GM21737 (cell line): ENCODE data around the gene S1PR2.
A peak's percentile ranks its signal among the peaks of the same experiment; 100 is the strongest.
"Not testable (repeated sequence)": the region's sequence is repeated elsewhere in the genome, so short reads cannot be mapped to it uniquely, and the experiment has no call there.

ENCODE experiments used
- ATAC-seq: cut with Tn5 transposase; IDR thresholded peaks from one replicate; pipeline ENCODE4 v1.9.1; 2021; ENCODE audit warnings: mild to moderate bottlenecking, moderate library complexity; ENCODE audit not compliant: unreplicated experiment

Gene S1PR2

DNA sequence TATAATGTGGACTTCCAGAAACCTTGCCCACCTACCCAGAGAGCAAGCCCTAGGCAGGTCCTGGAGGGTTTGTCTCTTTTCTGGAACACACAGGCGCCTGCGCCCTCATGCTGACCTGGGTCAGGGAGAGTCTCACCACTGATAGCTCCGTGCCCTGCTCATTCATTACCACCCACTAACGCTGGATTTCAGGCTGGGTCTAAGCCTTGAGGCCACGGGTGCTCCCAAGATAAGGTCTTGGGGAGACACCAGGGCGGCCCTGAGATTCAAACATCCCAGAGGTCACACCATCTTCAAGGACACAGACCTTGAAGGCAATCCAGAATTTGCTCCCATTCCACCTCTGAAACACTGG is 5.1 kb downstream of the S1PR2 start:
- ATAC-seq = no peak

DNA sequence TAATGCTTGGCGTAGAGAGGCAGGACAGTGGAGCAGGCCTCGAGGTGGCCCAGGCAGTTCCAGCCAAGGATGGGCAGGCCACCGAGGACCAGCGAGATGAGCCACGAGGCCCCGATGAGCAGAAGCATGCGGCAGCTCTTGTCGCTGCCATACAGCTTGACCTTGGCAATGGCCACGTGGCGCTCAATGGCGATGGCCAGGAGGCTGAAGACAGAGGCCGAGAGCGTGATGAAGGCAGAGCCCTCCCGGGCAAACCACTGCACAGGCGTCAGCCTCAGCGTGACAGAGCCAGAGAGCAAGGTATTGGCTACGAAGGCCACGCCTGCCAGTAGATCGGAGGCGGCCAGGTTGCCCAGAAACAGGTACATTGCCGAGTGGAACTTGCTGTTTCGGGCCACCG is 6.8 kb downstream of the S1PR2 start:
- no peak for ATAC-seq

DNA sequence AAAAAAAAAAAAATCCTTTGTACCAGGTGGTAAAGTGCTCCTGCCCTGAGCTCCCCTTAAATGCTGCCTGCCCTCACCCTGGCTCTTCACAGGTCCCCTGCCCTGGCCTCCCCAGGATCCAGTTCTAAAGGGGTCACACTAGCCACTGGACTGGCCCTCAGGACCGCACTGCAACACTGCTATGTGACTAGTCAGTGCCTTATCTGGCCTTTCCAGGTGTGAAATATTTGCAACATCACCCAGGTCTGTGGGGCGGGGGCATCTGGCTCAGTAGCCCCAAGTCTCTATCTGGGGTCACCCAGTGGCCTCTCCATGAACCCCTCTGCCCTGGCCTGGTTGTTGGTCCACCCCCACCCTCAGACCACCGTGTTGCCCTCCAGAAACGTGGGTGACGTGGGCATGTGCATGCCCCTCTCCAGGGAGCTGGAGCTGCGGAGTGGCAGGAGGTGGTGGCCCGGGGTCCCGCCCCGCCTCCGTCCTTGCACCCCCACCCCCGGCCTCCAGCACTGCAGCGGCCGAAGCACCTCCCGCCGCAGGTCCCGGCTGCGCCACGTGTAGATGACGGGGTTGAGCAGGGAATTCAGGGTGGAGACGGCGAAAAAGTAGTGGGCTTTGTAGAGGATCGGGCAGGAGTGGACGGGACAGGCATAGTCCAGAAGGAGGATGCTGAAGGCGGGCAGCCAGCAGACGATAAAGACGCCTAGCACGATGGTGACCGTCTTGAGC is 7.5 kb downstream of the S1PR2 start:
- ATAC-seq = no peak

DNA sequence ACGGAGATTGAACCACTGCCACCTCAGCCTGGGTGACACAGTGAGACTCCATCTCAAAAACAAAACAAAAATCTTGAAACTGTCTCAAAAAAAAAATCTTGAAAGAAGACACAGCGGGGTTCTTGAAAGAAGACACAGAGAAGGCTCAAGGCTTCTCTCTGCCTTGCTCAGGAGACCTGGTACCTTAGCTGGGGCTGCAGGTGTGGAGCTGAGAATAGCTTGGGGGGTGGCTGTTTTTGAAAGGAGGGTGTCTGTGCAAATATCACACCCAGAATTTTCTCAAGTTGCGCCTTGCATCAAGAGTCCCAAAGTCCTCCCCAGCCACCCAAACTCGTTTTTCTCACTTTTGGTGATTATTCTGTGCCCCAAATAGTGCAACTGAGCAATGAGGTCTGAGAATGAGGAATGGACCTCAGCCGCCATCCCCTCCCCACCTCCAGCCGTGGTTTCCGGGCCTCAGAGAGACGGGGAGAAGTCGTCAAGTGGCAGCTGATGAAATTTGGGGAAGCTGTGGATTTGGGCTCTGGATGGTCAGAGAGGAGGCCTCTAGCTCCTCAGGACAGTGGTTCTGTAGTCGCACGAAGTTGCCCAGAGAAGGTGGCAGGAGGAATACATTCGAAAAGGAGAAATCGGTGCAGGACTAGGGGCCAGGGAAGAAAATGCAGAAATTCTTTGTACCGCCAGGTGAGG is 8.8 kb downstream of the S1PR2 start:
- no peak for ATAC-seq

DNA sequence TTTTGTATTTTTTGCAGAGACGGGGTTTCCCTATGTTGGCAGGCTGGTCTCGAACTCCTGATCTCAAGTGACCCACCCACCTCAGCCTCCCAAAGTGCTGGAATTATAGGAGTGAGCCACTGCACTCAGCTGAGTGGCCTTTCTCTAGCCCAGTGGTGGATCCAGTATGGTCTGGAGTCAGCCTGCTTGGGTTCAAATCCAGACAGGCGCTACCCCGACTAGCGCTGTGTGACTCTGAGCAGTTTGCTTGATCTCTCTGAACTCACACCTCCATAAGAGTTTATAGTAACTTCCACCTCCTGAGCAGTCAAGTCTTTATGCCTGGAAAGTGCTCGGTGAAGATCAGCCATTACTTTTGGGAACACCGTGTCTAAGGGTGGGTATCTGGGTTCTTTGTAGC is 10.4 kb downstream of the S1PR2 start:
- no peak for ATAC-seq

DNA sequence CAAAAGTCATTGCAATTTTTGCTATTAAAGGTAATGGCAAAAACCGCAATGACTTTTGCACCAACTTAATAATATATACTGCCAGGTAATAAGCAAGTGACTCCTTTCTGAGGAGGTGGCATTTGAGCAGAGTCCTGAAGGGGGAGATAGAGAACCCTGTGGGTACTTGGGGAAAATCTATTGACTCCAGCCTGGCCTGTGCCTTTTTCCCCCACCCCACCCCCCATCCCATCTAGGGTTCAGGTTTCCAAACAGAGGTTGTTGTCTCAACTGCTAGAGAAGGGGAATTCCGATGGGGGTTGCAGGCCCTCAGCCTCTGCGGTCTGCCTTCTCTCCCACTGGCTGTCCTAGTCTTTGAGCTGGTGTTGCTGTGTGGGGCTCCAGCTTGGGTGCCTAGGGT is 11.5 kb downstream of the S1PR2 start:
- no peak for ATAC-seq

DNA sequence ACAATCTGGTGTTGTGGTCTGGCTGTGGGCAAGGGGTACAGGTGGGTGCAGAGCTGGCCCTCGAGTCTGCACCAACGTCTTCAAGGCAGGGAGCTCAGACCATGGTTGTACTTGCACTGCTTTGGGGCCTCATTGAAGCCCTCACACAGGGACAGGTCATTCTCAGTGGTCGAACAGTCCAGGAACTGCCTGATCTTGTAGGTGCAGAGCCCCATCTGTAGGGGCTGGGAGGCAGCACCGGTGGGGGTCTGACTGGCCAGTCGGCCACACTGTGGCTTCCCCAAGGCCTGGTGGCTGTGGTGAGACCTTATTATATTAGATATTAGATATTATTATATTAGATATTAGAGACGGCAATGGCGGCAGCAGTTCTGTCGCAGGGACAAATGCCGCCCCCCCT is 14.0 kb downstream of the S1PR2 start:
- no peak for ATAC-seq

DNA sequence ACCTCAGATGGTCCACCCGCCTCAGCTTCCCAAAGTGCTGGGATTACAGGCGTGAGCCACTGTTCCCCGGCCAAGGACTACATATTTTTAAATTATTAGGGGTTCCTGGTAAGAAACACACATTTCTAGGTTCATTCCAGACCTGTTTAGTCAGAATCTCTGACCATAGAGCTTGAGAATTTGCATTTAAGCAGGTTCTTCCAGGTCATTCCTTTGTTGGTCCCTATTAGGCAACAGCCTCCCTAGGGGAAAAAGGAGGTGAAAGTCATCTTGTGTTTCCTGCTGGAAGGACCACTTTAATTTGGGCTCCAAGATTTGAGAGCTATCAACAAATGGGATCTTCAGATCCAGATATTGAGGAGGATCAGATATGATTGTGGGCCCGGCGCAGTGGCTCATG is 16.3 kb downstream of the S1PR2 start:
- ATAC-seq = no peak

DNA sequence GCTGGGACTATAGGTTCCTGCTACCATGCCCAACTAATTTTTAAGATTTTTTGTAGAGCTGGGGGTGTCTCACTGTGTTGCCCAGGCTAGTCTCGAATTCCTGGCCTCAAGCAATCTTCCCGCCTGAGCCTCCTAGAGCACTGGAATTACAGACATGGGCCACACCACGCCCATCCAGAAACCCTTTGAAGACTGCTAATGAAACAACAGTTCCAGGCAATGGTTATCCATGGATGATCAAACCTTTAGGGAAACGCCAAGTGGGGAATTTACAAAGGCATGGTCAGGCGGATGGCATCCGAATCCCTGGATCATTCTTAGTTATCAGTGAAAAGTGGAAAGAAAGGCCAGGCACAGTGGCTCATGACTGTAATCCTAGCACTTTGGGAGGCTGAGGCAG is 19.4 kb downstream of the S1PR2 start:
- no peak for ATAC-seq

DNA sequence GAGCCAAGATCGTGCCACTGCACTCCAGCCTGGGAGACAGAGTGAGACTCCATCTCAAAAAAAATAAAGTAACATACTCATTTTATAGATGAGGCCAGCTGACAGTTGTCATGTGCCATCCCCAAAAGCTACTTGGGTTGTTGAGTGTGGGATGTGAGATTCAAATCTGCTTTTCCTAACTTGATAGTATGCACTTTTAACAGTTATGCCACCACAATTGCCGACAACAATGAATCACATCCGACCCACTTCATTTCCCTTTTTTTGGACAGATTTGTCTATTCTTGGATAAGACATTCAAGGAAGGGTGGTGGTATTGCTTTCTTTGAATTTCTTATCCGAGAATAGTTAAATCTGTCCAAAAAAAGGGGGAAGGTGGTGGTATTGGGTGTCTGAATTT is 20.1 kb downstream of the S1PR2 start:
- ATAC-seq = no peak

DNA sequence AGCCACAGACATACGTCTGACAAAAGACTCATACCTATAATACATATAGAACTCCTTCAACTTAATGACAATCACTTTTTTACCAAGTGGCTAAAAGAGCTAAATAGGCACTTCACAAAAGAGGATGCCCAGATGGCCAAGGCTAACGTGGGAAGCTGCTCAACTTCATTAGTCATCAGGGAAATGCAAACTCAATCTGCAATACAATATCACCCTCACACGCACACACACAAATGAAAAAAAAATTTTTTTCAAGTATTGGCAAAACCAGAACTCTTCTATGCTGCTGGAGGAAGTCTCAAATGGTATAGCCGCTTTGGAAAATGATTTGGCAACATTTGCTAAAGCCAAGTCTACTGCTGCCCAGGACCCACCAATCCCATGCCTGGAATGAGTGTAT is 21.8 kb downstream of the S1PR2 start:
- ATAC-seq = no peak

DNA sequence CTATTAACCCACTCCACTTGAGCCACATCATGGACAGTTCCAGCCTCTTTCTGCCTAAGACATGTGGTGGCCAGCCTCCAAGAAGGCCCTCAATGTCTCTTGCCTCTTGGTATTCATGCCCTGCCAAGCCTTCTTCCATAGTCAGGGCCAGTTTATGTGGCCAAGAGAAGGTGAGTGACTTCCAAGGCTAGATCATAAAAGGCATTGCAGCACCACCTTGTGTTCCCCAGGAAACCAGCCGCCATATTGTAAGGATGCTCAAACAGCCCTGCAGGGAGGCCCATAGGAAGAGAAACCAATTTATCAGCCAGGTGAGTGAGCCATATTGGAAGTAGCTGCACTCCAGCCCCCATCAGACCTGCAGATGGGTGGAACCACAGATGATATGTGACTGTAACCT is 24.1 kb downstream of the S1PR2 start:
- no peak for ATAC-seq

DNA sequence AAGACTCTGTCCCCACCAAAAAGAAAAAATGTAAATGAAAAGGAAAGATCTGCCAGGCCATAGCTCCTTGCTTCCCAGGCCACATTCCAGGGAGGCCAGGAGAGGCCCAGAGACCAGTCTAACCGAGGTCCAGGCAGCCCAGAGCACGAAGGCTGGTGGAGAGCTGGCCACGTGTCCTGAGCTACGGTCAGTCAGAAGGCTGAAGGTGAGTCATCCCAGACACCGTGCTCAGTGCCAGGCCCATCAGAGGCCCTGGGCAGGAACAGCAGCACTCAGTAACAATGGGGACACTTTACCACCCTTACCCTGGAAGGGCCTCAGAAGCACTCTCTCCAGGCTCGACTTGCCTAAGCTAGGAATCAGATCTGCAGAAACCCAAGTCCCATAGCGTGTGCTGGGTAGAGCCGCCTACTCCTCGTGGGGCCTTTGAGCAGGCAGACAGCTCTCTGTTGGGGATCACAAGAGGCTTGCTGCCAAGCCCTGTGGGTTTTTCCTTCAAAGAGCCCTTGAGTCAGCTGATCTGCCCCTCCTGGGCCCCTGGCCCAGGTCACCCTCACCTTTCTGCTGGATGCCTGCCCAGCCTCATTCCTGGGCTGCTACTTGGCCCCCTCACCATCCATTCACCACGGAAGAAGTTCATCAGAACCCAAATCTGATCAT is 24.8 kb downstream of the S1PR2 start:
- no peak for ATAC-seq

DNA sequence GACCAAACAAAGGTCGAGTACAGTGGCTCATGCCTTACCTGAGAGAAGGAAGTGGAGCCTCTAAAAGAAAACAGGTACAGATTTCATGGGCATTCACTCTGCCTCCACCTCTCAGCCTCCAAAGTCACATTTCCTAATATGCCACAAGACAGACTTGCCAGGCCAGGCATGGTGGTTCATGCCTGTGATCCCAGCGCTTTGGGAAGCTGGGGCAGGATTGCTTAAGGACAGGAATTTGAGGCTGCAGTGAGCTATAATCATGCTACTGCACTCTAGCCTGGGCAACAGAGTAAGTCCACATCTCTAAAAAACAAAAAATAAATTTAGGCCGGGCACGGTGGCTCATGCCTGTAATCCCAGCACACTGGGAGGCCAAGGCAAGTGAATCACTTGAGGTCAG is 25.5 kb downstream of the S1PR2 start:
- ATAC-seq = no peak

DNA sequence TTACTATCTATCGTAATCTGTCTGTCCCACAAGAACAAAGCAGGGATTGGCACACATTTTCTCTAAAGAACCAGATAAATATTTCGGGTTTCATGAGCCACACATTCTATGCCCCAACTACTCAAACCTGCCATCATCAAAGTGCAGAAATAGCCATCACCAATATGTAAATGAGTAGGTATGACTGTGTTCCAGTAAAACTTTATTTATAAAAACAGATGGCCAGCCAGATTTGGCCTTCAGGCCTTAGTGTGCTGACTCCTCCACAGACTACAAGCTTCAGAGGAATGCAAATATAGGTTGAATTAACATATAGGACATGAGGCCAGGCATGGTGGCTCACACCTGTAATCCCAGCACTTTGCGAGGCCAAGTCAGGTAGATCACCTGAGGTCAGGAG is 27.4 kb downstream of the S1PR2 start:
- ATAC-seq = no peak

DNA sequence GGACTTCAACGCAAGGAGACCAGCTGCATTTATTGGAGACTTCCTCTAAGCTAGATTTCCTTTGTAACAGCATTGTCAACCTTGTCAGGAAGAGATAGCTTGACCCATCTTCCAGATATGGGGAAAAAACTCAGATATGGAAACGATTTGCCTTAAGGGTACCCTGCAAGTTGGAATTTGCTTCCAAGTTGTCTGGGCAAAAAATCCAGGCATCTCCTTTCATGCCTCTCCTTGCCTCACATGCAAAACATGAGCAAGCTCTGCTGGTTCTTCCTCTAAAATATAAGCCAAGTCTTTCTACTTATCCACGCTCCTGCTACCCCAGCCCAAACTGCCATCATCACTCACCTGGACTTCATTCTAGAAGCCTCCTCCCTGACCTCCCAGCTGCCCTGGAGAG is 30.0 kb downstream of the S1PR2 start:
- no peak for ATAC-seq

DNA sequence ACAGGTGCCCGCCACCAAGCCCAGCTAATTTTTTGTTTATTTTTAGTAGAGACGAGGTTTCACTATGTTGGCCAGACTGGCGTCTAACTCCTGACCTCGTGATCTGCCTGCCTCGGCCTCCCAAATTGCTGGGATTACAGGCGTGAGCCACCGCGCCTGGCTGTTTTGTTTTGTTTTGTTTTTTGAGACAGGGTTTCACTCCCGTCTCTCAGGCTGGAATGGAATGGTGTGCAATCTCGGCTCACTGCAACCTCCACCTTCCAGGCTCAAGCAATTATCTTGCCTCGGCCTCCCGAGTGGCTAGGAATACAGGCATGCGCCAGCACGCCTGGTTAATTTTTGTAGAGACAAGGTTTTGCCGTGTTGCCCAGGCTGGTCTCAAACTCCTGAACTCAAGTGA is 31.0 kb downstream of the S1PR2 start:
- not testable (repeated sequence) for ATAC-seq

DNA sequence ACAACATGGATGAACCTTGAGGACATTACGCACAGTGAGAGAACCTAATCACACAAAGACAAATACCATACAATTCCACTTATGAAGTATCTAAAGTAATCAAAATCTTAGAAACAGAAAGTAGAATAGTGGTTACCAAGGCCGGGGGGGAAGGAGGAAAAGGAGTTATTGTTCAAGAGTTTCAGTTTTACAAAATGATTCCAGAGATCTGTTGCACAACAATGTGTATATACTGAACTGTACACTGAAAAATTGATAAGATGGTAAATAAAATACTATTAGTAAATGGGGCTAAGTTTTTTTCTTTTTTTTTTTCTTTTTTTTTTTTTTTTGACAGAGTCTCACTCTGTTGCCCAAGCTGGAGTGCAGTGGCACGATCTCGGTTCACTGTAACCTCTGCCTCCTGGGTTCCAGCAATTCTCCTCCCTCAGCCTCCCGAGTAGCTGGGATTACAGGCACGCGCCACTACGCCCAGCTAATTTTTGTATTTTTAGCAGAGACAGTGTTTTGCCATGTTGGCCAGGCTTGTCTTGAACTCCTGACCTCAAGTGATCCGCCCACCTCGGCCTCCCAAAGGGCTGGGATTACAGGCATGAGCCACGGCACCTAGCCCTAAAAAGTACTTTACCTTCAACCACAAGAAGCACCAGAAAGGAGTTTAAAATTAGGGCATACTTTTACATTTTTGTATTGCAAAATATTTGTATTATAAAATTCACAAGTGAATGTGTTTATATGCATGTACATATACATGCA is 32.1 kb downstream of the S1PR2 start:
- not testable (repeated sequence) for ATAC-seq

DNA sequence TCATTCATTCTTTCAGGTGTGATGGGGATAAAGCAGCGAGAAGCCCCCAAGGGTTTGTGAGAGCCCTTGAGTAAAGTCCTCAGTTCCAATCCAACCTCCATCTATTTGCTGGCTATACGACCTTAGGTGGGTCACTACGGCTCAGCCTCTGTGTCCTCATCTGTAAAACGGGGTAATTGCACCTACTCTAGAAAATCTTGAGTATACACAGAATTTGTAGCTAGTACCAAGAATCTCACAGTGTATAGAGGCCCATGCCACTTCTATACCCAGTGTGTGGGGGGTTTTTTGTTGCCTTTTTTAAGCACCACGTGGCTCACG is 36.0 kb downstream of the S1PR2 start:
- ATAC-seq = no peak

DNA sequence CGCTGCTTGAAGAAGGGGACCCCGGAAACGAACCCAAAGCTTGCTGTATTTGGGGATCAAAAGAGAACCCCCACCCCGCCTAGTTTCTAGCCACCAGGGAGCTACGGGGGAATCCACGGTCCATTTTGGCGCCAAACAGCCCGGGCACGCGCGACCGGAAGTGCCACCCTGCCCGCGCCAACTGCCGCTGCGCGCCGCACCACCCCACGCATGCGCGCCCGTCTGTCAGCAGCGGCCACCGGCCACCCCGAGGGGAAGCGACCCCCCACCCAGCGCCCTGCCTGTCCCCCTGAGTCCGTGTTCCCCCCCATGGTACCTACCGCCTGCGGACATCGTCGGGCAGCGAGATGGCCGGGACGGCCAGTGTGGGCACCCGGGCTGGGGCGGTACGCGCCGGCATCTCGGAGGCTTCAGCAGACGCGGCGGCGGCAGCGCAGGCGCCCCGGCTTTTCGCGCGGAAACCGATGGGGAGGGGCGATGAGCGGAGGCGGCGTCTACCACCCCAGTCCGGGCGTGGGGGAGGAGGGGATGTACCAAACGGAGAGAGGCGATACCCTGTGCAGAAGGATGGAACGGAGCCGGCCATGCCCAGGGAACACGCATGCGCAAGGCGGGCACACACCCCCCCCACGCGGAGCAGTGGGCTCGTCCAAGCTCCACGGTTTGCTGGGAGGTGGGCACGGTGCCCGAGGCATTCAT is 36.5 kb downstream of the S1PR2 start, which contains the start of gene DNMT1:
Gene DNMT1, minus strand, starts transcription at position 454 of the 699 bp plus-strand sequence. Its CDS starts 54 bp downstream, at position 400.
- ATAC-seq = peak; percentile 74
